Esophagus squamous epithelium (tissue), 4 donors: ENCODE results near the gene ATP8B3.

Source experiments
- CTCF ChIP-seq, 6 experiments: fragments of 450-650 bp in 4 of 6; fragments of 200-600 bp in 2 of 6; sonication (generic) in 2 of 6; IDR thresholded peaks; one replicate each; pipeline ENCODE4 v1.5.1; 2016 to 2019; ENCODE audit warnings: antibody characterized with exemption in 6 of 6, mild to moderate bottlenecking in 4 of 6, moderate library complexity in 4 of 6
- POLR2A ChIP-seq, 4 donors: fragments of 450-650 bp; IDR thresholded peaks; one replicate each; pipeline ENCODE4 v1.6.1; 2017; ENCODE audit warnings: antibody characterized with exemption in 4 of 4, mild to moderate bottlenecking in 4 of 4, moderate library complexity in 3 of 4

- no peak for TF ChIP-seq CTCF (IDR thresholded peaks at IDR 0.05)
- no peak for TF ChIP-seq POLR2A (IDR thresholded peaks at IDR 0.05)
Measured at GRCh38 chr19:1764729-1765128, 47.3 kb downstream of the ATP8B3 start.
